GM18868 (cell line): Measurements from ENCODE around the gene FHIT.

ENCODE experiments used
- ATAC-seq: cut with Tn5 transposase; IDR thresholded peaks from one replicate; pipeline ENCODE4 v1.9.1; 2021; ENCODE audit warnings: mild to moderate bottlenecking, moderate library complexity; ENCODE audit not compliant: unreplicated experiment

The FHIT gene

DNA sequence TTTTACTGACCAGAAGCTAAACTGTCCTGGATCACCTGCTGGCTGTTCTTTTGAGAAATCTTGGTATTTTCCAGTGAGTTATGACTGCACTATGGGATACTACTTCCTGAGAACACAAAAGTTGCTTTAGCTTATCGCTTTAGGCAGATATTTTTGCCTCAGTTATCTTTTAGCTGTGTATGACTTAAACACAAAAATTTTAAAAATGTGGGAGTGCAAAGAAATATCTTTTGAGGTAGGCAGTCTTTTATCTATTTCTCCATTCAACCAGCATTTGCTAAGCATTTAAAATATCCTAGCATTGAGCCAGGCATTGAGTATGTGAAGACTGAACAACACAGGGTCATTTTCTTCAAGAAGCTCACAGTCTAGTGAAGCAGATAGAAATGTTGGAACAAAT, 981.9 kb downstream of the FHIT start:
- ATAC-seq = no peak

DNA sequence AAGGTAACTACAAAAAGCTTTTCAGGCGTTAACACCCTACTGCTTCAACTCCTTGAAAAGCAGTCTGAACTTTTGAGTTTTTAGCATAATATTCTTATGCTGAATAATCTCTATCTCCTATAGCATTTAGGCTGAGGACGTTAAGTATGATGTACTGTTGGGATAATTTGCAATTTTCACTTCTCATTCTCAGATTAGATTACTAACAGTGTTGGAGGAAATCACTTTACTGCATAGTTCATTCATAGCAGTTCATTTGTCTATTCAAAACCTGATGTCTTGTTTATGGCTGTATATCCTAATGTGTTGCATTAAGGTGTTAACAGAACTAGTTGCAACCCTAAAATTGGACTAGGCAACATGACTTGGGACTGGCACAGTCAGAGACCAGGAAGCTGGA, 983.1 kb downstream of the FHIT start:
- no peak for ATAC-seq

GRCh38 chr3:60266444-60266843, 984.8 kb downstream of the FHIT start:
- ATAC-seq = no peak

DNA sequence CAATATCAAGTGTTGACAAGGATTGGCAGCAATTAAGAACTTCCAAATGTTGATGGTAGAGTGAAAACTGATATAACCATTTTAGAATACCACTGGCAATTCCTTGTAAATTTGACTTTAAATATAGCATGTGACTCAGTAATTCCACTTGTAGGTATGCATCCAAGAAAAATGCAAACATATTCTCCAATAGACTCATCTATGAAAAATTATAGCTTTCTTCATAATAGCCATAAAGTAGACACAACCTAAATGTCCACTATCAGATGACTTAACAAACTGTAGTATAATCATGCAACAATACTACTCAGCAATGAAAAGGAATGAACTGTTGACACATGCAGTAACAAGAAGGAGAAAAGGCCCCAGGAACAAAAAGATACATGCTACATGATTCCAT, 988.1 kb downstream of the FHIT start:
- no peak for ATAC-seq

GRCh38 chr3:60262546-60262945, 988.7 kb downstream of the FHIT start:
- no peak for ATAC-seq

- ATAC-seq = no peak
Measured at GRCh38 chr3:60260546-60260945, 990.7 kb downstream of the FHIT start.

- no peak for ATAC-seq
Measured at GRCh38 chr3:60250810-60251209, 1000.4 kb downstream of the FHIT start.

GRCh38 chr3:60250206-60250605, 1001.0 kb downstream of the FHIT start:
- ATAC-seq = no peak

DNA sequence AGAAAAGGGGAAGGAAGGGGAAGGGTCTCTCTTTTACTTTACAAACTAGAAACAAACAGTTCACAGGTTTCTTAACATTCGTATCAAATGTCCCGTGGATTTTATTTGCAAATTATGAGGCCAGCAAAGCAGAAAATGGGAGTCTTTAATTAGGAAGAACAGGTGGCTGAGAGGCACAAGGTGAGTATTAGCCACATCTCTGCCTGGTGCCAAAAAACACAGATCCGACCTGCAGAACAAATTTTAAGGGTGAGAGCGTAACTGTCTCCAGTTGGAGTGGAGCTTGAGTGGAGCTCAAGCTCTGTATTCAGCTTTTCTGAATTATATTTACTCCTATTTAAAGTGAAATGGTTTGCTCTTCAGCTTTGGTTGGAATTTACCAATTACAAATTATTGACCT, 1004.9 kb downstream of the FHIT start:
- no peak for ATAC-seq

GRCh38 chr3:60243456-60243855, 1007.8 kb downstream of the FHIT start:
- ATAC-seq = no peak

DNA sequence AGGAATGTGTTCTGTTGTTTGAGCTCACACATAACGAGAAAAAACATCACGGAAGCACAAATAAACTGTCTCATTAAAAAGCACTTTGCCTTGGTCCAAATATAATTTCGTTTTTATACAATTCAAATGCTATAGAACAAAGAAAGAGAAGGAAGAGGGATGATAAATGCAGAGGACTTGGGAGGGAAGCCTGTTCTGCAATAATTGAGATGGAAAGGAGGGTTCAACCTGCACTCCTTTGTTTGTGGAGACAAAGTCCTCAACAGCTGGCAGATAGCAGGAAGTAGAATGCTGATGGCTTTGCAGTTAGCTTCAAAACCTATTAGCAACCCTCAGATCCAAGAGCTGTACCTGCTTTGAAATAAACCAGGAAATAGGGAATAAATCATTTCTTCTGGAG, 1010.8 kb downstream of the FHIT start:
- no peak for ATAC-seq

DNA sequence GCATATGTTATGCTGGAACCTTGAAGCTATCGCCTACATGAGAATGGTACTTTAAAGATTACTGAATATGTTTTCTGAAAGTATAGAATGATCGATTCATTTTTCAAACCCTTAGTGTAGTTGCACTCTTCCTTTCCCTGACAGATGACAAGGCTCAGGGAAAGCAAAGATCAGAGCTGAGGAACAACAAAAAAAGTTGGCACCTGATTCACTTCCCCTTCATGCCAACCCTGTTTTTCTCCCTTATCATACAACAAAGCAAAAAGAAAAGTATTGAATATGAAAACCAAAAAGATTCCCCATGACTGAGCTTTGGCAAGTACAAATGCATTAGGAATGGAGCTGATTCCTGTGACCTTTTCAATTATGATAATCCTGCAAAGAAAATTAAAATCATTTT, 1012.7 kb downstream of the FHIT start:
- no peak for ATAC-seq

GRCh38 chr3:60229502-60229901, 1021.8 kb downstream of the FHIT start:
- ATAC-seq = no peak

GRCh38 chr3:60228823-60229222, 1022.4 kb downstream of the FHIT start:
- ATAC-seq = no peak

- no peak for ATAC-seq
Measured at GRCh38 chr3:60226912-60227311, 1024.3 kb downstream of the FHIT start.

DNA sequence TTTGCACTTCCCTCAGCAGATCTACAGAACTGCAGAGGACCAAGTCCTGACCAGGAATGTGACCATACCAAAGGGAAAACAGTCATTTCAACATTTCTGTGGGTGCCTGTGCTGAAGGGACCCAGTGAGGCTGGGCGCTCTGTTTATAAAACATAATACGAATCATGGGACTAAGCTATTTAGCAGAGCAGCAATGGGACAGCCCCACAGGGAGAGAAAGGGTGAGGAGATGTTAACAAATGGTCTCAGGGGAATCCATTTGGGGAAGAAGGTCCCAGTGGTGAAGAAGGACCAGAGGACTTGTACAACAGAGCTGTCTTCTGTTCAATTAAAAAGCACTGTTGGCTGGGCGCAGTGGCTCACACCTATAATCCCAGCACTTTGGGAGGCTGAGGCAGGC, 1025.4 kb downstream of the FHIT start:
- no peak for ATAC-seq

GRCh38 chr3:60220768-60221167, 1030.5 kb downstream of the FHIT start:
- ATAC-seq = no peak

- no peak for ATAC-seq
Measured at GRCh38 chr3:60219501-60219900, 1031.8 kb downstream of the FHIT start.

- no peak for ATAC-seq
Measured at GRCh38 chr3:60217156-60217911, 1033.9 kb downstream of the FHIT start.

DNA sequence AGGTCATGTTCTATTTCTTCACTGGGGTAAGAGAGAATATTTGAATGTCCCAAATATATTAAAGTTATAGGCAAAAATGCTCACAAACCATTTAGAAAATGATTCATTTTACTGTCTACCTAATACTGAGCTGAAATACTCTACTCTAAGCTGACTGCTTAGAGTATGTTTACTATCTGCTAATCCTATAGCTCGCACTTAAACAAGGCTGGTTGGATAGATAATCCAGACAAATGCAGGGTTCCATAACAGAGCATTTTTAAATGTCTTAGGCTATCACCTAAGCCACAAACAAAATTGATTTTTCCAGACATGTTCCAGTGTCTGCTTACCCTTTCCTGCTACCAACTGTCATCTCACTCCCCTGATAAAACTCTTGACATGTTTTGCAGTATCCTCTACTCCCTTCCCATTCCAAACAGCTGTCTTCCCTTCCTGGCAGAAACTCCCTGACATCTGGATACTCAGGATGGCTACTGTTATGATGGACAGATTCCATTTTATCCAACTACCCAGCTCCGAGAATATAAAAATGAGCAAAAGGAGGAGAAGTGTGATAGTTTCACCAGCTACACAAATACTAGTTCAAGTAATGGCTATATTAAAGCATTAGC, 1034.7 kb downstream of the FHIT start:
- no peak for ATAC-seq

- ATAC-seq = no peak
Measured at GRCh38 chr3:60215946-60216345, 1035.3 kb downstream of the FHIT start.

DNA sequence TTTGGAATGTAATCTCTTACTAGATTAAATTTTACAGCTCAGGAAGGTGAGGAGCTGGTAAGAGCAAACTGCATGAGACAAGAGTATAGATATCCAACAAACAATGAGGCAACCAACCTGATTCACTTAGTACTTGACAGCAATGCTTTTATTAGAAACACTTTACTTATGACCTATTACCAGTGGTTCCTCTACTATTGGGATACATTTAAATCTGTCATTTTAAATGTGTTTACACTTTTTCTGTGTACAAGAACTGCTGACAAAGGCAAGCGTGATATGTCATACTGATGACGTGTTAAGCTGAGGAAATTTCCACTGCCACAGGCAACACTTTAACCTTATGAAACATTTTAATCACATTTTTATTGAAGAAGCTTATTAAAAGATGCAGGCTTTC, 1043.3 kb downstream of the FHIT start:
- ATAC-seq = no peak

DNA sequence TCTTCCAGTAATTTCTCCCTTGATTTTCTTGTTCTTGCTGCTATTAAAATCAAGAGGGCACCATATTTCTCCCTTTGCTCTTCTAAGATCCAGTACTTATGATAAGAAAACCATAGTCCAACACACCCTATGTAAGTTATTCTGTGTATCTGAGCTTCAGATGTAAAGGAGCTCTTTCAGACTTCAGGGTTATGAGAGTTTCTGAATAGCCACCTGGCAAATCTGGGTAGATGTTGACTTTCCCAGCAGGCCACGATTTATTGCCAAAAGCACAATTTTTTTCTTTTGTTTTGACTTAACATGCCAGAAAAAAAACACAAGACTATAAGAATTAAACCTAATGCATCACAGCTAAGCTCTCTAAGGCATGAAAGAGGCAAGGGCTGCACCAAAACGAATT, 1045.0 kb downstream of the FHIT start:
- no peak for ATAC-seq
